Activated CD8-positive, alpha-beta T cell treated with anti-CD3 and anti-CD28 coated beads for 36 hours (primary cell): ENCODE data around the gene SPTAN1. TPM values are rescaled to one million over a fixed set of nuclear protein-coding genes. Genes with fewer than 3 reads are reported as not detected.

Experiments
- ATAC-seq: fragments of 200-7000 bp; cut with Tn5 transposase; one replicate; pipeline ENCODE4 v1.10.0; 2021; ENCODE audit warnings: mild to moderate bottlenecking, moderate library complexity
- CTCF ChIA-PET: fragments of 350-600 bp; sonication (Branson Sonifier 250); formaldehyde crosslinking; loops from one replicate; lab custom pipeline; 2021; ENCODE audit warnings: antibody characterized with exemption; lab: Charles Lee
- POLR2A ChIA-PET: fragments of 350-600 bp; sonication (Branson Sonifier 250); formaldehyde crosslinking; loops from one replicate; lab custom pipeline; 2021; ENCODE audit warnings: antibody characterized with exemption; lab: Charles Lee
- DNase-seq: peaks from one replicate; pipeline ENCODE4 v3.0.0-alpha.2; 2020
- H3K27ac Mint-ChIP-seq: one replicate; pipeline ENCODE4 v1.8.0; 2021; ENCODE audit warnings: mild to moderate bottlenecking, mixed read lengths
- H3K27me3 Mint-ChIP-seq: one replicate; pipeline ENCODE4 v1.8.0; 2021; ENCODE audit warnings: mixed read lengths
- H3K36me3 Mint-ChIP-seq: one replicate; pipeline ENCODE4 v1.8.0; 2021; ENCODE audit warnings: low read depth, mixed read lengths
- H3K4me1 Mint-ChIP-seq: one replicate; pipeline ENCODE4 v1.8.0; 2021; ENCODE audit warnings: low read depth, mixed read lengths
- H3K4me3 Mint-ChIP-seq: one replicate; pipeline ENCODE4 v1.8.0; 2021; ENCODE audit warnings: mild to moderate bottlenecking, moderate library complexity, mixed read lengths
- H3K9me3 Mint-ChIP-seq: one replicate; pipeline ENCODE4 v1.8.0; 2021; ENCODE audit warnings: mixed read lengths
- CTCF ChIP-seq: fragments of 200-600 bp; IDR thresholded peaks from one replicate; pipeline ENCODE4 v1.8.0; 2022; ENCODE audit warnings: antibody characterized with exemption, mild to moderate bottlenecking
- intact Hi-C: fragments of 100-400 bp; cut with micrococcal nuclease; formaldehyde crosslinking; loops from one replicate; pipeline ENCODE4 v1.10.0; 2022
- total RNA-seq, 2 experiments: library from RNA; stranded (reverse); gene quantifications; one replicate each; pipeline ENCODE4 v1.2.3, GENCODE V29; 2021

Gene SPTAN1
- total RNA-seq, 2 experiments from 2014 or later: 178 to 183 TPM

- ChIA-PET POLR2A (no interaction called here), CTCF (interaction anchor here (1.0 kb wide), 1 partner anchor 119 kb away, joined by 3 read pairs; no protein-coding TSS in a partner anchor)
- no peaks in the 10 kb centered on the region for H3K27me3 Mint-ChIP-seq
- H3K4me1 Mint-ChIP-seq: no peaks in the 10 kb centered on the region
- intact Hi-C loops: no loop called here
- H3K27ac Mint-ChIP-seq: no peak overlapping the region
- no peaks in the 10 kb centered on the region for H3K36me3 Mint-ChIP-seq
- no peak for TF ChIP-seq CTCF
- no peaks in the 10 kb centered on the region for H3K9me3 Mint-ChIP-seq
- ATAC-seq (no peak), DNase-seq (no peak)
- no peak overlapping the region for H3K4me3 Mint-ChIP-seq
Measured at GRCh38 chr9:128651798-128652197, 99.4 kb downstream of the SPTAN1 start.

DNA sequence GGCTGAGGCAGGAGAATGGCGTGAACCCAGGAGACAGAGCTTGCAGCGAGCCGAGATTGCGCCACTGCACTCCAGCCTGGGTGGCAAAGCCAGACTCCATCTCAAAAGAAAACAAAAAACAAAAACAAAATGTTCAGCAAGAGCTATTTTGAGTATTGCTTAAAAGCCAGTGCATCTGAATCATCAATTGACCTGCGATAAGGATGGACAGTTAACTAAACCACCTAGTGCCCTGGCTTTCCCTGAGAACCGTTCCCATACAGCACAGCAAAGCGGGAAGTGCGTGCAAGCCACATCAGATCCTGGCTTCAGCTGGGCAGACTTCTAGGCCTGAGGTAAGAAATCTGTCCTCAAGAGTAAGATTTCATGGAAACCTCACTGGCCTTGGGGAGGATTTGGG lies 101.5 kb downstream of the SPTAN1 start:
- Mint-ChIP-seq H3K9me3 (no peaks in the 10 kb centered on the region), H3K27ac (no peak overlapping the region), H3K4me3 (no peak overlapping the region), H3K4me1 (peaks cover 4% of the 10 kb centered on the region), H3K27me3 (no peaks in the 10 kb centered on the region), H3K36me3 (no peaks in the 10 kb centered on the region)
- CTCF ChIA-PET: interaction anchor here (0.6 to 0.9 kb wide), 2 partner anchors 22 to 251 kb away, joined by 3 read pairs; no protein-coding TSS in a partner anchor
- intact Hi-C loops: no loop called here
- POLR2A ChIA-PET: interaction anchor here (0.6 to 1.0 kb wide), 3 partner anchors 30 to 336 kb away, joined by 3 read pairs; partner anchors contain the start of genes KYAT1 and LRRC8A
- TF ChIP-seq CTCF: no peak
- DNase-seq (no peak), ATAC-seq (no peak)

DNA sequence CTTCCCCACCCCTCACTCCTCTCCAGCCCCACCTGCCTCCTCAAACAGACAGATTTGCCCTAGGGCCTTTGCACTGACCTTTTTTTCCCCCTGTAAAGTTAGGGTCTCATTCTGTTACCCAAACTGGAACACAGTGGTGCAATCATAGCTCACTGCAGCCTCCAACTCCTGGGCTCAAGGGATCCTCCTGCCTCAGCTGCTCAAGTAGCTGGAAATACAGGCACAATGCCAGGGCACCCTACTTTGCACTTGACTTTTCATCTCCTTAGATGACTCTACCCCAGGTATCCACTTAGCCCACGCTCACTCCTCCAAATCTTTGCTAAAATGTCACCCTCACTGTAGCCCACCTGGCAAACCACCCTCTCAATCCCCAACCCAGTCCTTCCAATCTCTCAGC lies 102.1 kb downstream of the SPTAN1 start:
- Mint-ChIP-seq H3K27me3 (no peaks in the 10 kb centered on the region), H3K4me1 (peaks cover 4% of the 10 kb centered on the region), H3K36me3 (no peaks in the 10 kb centered on the region), H3K9me3 (no peaks in the 10 kb centered on the region), H3K27ac (no peak overlapping the region), H3K4me3 (peak overlapping the region; percentile 17)
- intact Hi-C loops: no loop called here
- CTCF ChIA-PET: interaction anchor here (0.9 to 1.7 kb wide), 3 partner anchors 9 to 47 kb away, joined by 3 to 5 read pairs (median 4); partner anchors contain the start of gene PKN3
- no peak for ATAC-seq
- TF ChIP-seq CTCF: no peak
- DNase-seq: no peak
- POLR2A ChIA-PET: interaction anchor here (0.6 to 1.0 kb wide), 5 partner anchors 9 to 336 kb away, joined by 3 to 4 read pairs (median 3); partner anchors contain the start of genes KYAT1 and LRRC8A

- no peaks in the 10 kb centered on the region for H3K36me3 Mint-ChIP-seq
- H3K4me3 Mint-ChIP-seq: peak within 1 kb of the TSS; percentile 81
- peak; percentile 97 for ATAC-seq
- intact Hi-C loops: no loop called here
- peak within 1 kb of the TSS; percentile 100 for H3K27ac Mint-ChIP-seq
- ChIA-PET POLR2A (interaction anchor here (0.6 to 1.4 kb wide), 4 partner anchors 10 to 247 kb away, joined by 3 to 5 read pairs (median 4); no protein-coding TSS in a partner anchor), CTCF (no interaction called here)
- peaks cover 4% of the 10 kb centered on the region for H3K4me1 Mint-ChIP-seq
- no peak for TF ChIP-seq CTCF
- no peaks in the 10 kb centered on the region for H3K9me3 Mint-ChIP-seq
- no peaks in the 10 kb centered on the region for H3K27me3 Mint-ChIP-seq
- DNase-seq: peak; percentile 97
Measured at GRCh38 chr9:128656416-128657343, 104.3 kb downstream of the SPTAN1 start, which contains the start of gene DYNC2I2. Gene DYNC2I2, minus strand, starts transcription at chr9:128656847. Its CDS starts 121 bp downstream, at chr9:128656726.
